K562 (cell line): Measurements from ENCODE around the gene EXTL1.

Experiments used
- EP300 ChIP-seq: IDR thresholded peaks from 2 replicates; pipeline ENCODE4 v1.6.1; 2012; ENCODE audit warnings: low read length, improper control_type of control experiment
- MYC ChIP-seq, 2 experiments: fragments of 250-450 bp in 1 of 2; sonication (Bioruptor Pico) in 1 of 2; IDR thresholded peaks; 2 replicates each; pipeline versions ENCODE4 v1.5.1 to v1.6.1; 2012 to 2021; ENCODE audit warnings: low read depth in 2 of 2, borderline replicate concordance in 1 of 2, improper control_type of control experiment in 1 of 2, low read length in 1 of 2, mild to moderate bottlenecking in 1 of 2, moderate library complexity in 1 of 2
- NFYB ChIP-seq: IDR thresholded peaks from 2 replicates; pipeline ENCODE4 v1.6.1; 2011; ENCODE audit warnings: mild to moderate bottlenecking, moderate library complexity; ENCODE audit not compliant: insufficient read length; ENCODE audit errors: extremely low read depth
- RAD21 ChIP-seq, 2 experiments: fragments of 250-450 bp in 1 of 2; fragments of 450-650 bp in 1 of 2; sonication (Bioruptor Pico) in 1 of 2; formaldehyde crosslinking in 1 of 2; IDR thresholded peaks in 1 of 2; conservative IDR thresholded peaks in 1 of 2; 2 replicates each; pipeline versions ENCODE4 v1.4.0 to v1.8.0; 2020 to 2022; ENCODE audit warnings: mild to moderate bottlenecking in 2 of 2, moderate library complexity in 1 of 2
- SAFB ChIP-seq: fragments of 200-400 bp; formaldehyde crosslinking; IDR thresholded peaks from 2 replicates; pipeline ENCODE4 v1.6.1; 2017; ENCODE audit warnings: low read depth, low read length, borderline replicate concordance
- SIN3A ChIP-seq, 2 experiments: fragments of 150-350 bp in 1 of 2; IDR thresholded peaks; 2 replicates each; pipeline ENCODE4 v1.6.1; 2011 to 2016; ENCODE audit warnings: borderline replicate concordance in 2 of 2, low read depth in 2 of 2, low read length in 2 of 2, mild to moderate bottlenecking in 2 of 2, moderate library complexity in 2 of 2; ENCODE audit not compliant: control insufficient read depth in 1 of 2
- SMAD1 ChIP-seq: fragments of 150-350 bp; IDR thresholded peaks from 2 replicates; pipeline ENCODE4 v1.6.1; 2014; ENCODE audit warnings: low read length, low read depth; ENCODE audit not compliant: partially characterized antibody
- ZNF253 ChIP-seq: fragments of 250-450 bp; sonication (Bioruptor Pico); conservative IDR thresholded peaks from 2 replicates; pipeline ENCODE4 v1.6.1; 2021; ENCODE audit warnings: mild to moderate bottlenecking
- ZNF41 ChIP-seq: fragments of 250-450 bp; sonication (Bioruptor Pico); conservative IDR thresholded peaks from 2 replicates; pipeline ENCODE4 v1.4.0; 2020; ENCODE audit warnings: mild to moderate bottlenecking
- ZNF644 ChIP-seq: fragments of 200-800 bp; sonication (Bioruptor generic); IDR thresholded peaks from 2 replicates; pipeline ENCODE4 v1.6.1; 2016; ENCODE audit warnings: low read depth, missing genetic modification characterization, missing compliant biosample characterization
- TF ChIP-seq, protein P1 (sequence below): sonication (generic); formaldehyde crosslinking; IDR thresholded peaks from 2 replicates; pipeline ENCODE4 v1.8.0; 2023; ENCODE audit warnings: mild to moderate bottlenecking, missing genetic modification reagents
- TF ChIP-seq, protein P2 (sequence below): fragments of 450-650 bp; IDR thresholded peaks from 2 replicates; pipeline ENCODE4 v1.6.1; 2018; ENCODE audit not compliant: partially characterized antibody
- TF ChIP-seq, protein P3 (sequence below), 3 experiments: IDR thresholded peaks in 2 of 3; conservative IDR thresholded peaks in 1 of 3; 2 replicates each; pipeline ENCODE4 v1.5.1; 2011 to 2012; ENCODE audit warnings: low read length in 3 of 3, mild to moderate bottlenecking in 3 of 3, control low read depth in 2 of 3, improper control_type of control experiment in 1 of 3, inconsistent platforms in 1 of 3, low read depth in 1 of 3, mixed read lengths in 1 of 3, moderate library complexity in 1 of 3; ENCODE audit not compliant: insufficient read depth in 2 of 3

GRCh38 chr1:26003756-26004155, 17.8 kb upstream of the EXTL1 start:
- TF ChIP-seq SMAD1, result no peak
- TF ChIP-seq NFYB, result no peak
- TF ChIP-seq, protein P1, sequence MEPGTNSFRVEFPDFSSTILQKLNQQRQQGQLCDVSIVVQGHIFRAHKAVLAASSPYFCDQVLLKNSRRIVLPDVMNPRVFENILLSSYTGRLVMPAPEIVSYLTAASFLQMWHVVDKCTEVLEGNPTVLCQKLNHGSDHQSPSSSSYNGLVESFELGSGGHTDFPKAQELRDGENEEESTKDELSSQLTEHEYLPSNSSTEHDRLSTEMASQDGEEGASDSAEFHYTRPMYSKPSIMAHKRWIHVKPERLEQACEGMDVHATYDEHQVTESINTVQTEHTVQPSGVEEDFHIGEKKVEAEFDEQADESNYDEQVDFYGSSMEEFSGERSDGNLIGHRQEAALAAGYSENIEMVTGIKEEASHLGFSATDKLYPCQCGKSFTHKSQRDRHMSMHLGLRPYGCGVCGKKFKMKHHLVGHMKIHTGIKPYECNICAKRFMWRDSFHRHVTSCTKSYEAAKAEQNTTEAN, result no peak
- TF ChIP-seq, protein P2, sequence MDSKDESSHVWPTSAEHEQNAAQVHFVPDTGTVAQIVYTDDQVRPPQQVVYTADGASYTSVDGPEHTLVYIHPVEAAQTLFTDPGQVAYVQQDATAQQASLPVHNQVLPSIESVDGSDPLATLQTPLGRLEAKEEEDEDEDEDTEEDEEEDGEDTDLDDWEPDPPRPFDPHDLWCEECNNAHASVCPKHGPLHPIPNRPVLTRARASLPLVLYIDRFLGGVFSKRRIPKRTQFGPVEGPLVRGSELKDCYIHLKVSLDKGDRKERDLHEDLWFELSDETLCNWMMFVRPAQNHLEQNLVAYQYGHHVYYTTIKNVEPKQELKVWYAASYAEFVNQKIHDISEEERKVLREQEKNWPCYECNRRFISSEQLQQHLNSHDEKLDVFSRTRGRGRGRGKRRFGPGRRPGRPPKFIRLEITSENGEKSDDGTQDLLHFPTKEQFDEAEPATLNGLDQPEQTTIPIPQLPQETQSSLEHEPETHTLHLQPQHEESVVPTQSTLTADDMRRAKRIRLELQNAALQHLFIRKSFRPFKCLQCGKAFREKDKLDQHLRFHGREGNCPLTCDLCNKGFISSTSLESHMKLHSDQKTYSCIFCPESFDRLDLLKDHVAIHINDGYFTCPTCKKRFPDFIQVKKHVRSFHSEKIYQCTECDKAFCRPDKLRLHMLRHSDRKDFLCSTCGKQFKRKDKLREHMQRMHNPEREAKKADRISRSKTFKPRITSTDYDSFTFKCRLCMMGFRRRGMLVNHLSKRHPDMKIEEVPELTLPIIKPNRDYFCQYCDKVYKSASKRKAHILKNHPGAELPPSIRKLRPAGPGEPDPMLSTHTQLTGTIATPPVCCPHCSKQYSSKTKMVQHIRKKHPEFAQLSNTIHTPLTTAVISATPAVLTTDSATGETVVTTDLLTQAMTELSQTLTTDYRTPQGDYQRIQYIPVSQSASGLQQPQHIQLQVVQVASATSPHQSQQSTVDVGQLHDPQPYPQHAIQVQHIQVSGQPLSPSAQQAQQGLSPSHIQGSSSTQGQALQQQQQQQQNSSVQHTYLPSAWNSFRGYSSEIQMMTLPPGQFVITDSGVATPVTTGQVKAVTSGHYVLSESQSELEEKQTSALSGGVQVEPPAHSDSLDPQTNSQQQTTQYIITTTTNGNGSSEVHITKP, result no peak
- no peak for TF ChIP-seq ZNF644
- TF ChIP-seq, protein P3, sequence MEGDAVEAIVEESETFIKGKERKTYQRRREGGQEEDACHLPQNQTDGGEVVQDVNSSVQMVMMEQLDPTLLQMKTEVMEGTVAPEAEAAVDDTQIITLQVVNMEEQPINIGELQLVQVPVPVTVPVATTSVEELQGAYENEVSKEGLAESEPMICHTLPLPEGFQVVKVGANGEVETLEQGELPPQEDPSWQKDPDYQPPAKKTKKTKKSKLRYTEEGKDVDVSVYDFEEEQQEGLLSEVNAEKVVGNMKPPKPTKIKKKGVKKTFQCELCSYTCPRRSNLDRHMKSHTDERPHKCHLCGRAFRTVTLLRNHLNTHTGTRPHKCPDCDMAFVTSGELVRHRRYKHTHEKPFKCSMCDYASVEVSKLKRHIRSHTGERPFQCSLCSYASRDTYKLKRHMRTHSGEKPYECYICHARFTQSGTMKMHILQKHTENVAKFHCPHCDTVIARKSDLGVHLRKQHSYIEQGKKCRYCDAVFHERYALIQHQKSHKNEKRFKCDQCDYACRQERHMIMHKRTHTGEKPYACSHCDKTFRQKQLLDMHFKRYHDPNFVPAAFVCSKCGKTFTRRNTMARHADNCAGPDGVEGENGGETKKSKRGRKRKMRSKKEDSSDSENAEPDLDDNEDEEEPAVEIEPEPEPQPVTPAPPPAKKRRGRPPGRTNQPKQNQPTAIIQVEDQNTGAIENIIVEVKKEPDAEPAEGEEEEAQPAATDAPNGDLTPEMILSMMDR (IDR thresholded peaks at IDR 0.05 in 2 of 3, conservative IDR thresholded peaks at IDR 0.05 in 1 of 3; ENCODE audit: insufficient read depth in 2 of 3, low read depth in 1 of 3, low read length in 3 of 3), result no peak
- TF ChIP-seq MYC (IDR thresholded peaks at IDR 0.05; ENCODE audit: low read depth, low read length), result no peak
- no peak for TF ChIP-seq MYC (CRISPR knock-in tag; IDR thresholded peaks at IDR 0.05; ENCODE audit: borderline replicate concordance, low read depth)
- TF ChIP-seq ZNF41 (CRISPR knock-in tag), result no peak
- TF ChIP-seq EP300, result no peak
- no peak for TF ChIP-seq SIN3A (IDR thresholded peaks at IDR 0.05; ENCODE audit: borderline replicate concordance in 2 of 2, control insufficient read depth in 1 of 2, low read depth in 2 of 2, low read length in 2 of 2)
- no peak for TF ChIP-seq SAFB
- TF ChIP-seq RAD21 (CRISPR knock-in tag; conservative IDR thresholded peaks at IDR 0.05 in 1 of 2, IDR thresholded peaks at IDR 0.05 in 1 of 2), result no peak
- TF ChIP-seq ZNF253, result no peak
